HepG2 (cell line): Measurements from ENCODE around the gene LINS1.

Experiments used
- CEBPZ ChIP-seq: IDR thresholded peaks from 2 replicates; pipeline ENCODE4 v1.6.1; 2012; ENCODE audit warnings: low read length, improper control_type of control experiment
- HDAC1 ChIP-seq: sonication (generic); formaldehyde crosslinking; IDR thresholded peaks from 2 replicates; pipeline ENCODE4 v1.5.1; 2020; ENCODE audit warnings: mild to moderate bottlenecking, missing genetic modification reagents
- HHEX ChIP-seq: IDR thresholded peaks from 2 replicates; pipeline ENCODE4 v1.6.1; 2016; ENCODE audit warnings: control low read depth
- KAT2B ChIP-seq: fragments of 150-350 bp; IDR thresholded peaks from 2 replicates; pipeline ENCODE4 v1.6.1; 2014; ENCODE audit warnings: low read depth, low read length, borderline replicate concordance
- RAD51 ChIP-seq: fragments of 450-650 bp; IDR thresholded peaks from 2 replicates; pipeline ENCODE4 v1.6.1; 2016; ENCODE audit warnings: borderline replicate concordance
- ZNF138 ChIP-seq: sonication (generic); formaldehyde crosslinking; IDR thresholded peaks from 2 replicates; pipeline ENCODE4 v1.5.0; 2020; ENCODE audit warnings: mild to moderate bottlenecking, low read depth, missing genetic modification reagents
- ZNF251 ChIP-seq: sonication (generic); formaldehyde crosslinking; IDR thresholded peaks from 2 replicates; pipeline ENCODE4 v1.9.0; 2021; ENCODE audit warnings: mild to moderate bottlenecking, missing genetic modification reagents
- ZNF776 ChIP-seq: sonication (generic); formaldehyde crosslinking; IDR thresholded peaks from 2 replicates; pipeline ENCODE4 v1.4.0; 2020; ENCODE audit warnings: mild to moderate bottlenecking, missing genetic modification reagents
- TF ChIP-seq, protein P1 (sequence below): sonication (generic); formaldehyde crosslinking; IDR thresholded peaks from 2 replicates; pipeline ENCODE4 v1.9.0; 2021; ENCODE audit warnings: missing genetic modification reagents, borderline replicate concordance
- TF ChIP-seq, protein P2 (sequence below): sonication (generic); formaldehyde crosslinking; IDR thresholded peaks from 2 replicates; pipeline ENCODE4 v1.5.0; 2020; ENCODE audit warnings: mild to moderate bottlenecking, missing genetic modification reagents, moderate library complexity

DNA sequence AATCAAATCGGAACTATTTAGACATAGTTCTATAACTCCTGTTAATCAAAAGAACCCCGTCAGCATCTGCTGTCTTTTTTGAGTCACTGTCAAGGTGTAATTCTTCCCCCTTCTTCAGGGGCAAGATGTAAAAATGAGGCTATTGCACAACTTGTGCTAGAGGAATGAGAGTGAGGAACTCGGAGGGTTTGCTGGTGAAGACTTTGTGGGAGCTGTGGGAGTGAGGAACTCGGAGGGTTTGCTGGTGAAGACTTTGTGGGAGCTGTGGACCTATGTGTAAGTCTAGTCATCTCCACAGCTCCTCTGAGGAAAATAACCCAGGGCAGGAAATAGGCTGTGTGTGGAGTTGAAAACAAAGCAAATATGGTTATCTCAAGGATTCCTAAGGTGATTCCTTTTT is 70.8 kb downstream of the LINS1 start:
- TF ChIP-seq ZNF776, result no peak
- TF ChIP-seq ZNF251 (CRISPR knock-in tag), result no peak
- TF ChIP-seq, protein P1, sequence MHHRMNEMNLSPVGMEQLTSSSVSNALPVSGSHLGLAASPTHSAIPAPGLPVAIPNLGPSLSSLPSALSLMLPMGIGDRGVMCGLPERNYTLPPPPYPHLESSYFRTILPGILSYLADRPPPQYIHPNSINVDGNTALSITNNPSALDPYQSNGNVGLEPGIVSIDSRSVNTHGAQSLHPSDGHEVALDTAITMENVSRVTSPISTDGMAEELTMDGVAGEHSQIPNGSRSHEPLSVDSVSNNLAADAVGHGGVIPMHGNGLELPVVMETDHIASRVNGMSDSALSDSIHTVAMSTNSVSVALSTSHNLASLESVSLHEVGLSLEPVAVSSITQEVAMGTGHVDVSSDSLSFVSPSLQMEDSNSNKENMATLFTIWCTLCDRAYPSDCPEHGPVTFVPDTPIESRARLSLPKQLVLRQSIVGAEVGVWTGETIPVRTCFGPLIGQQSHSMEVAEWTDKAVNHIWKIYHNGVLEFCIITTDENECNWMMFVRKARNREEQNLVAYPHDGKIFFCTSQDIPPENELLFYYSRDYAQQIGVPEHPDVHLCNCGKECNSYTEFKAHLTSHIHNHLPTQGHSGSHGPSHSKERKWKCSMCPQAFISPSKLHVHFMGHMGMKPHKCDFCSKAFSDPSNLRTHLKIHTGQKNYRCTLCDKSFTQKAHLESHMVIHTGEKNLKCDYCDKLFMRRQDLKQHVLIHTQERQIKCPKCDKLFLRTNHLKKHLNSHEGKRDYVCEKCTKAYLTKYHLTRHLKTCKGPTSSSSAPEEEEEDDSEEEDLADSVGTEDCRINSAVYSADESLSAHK (CRISPR knock-in tag), result no peak
- TF ChIP-seq ZNF138, result no peak
- TF ChIP-seq, protein P2, sequence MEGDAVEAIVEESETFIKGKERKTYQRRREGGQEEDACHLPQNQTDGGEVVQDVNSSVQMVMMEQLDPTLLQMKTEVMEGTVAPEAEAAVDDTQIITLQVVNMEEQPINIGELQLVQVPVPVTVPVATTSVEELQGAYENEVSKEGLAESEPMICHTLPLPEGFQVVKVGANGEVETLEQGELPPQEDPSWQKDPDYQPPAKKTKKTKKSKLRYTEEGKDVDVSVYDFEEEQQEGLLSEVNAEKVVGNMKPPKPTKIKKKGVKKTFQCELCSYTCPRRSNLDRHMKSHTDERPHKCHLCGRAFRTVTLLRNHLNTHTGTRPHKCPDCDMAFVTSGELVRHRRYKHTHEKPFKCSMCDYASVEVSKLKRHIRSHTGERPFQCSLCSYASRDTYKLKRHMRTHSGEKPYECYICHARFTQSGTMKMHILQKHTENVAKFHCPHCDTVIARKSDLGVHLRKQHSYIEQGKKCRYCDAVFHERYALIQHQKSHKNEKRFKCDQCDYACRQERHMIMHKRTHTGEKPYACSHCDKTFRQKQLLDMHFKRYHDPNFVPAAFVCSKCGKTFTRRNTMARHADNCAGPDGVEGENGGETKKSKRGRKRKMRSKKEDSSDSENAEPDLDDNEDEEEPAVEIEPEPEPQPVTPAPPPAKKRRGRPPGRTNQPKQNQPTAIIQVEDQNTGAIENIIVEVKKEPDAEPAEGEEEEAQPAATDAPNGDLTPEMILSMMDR (CRISPR knock-in tag), result no peak
- TF ChIP-seq RAD51, result no peak
- TF ChIP-seq CEBPZ, result no peak
- TF ChIP-seq KAT2B, result no peak
- no peak for TF ChIP-seq HDAC1 (CRISPR knock-in tag)
- TF ChIP-seq HHEX (CRISPR knock-in tag), result no peak
